HG03066 (cell line): ENCODE results near the gene WDR7.

Source experiments
- ATAC-seq: cut with Tn5 transposase; IDR thresholded peaks from one replicate; pipeline ENCODE4 v1.9.1; 2021; ENCODE audit warnings: low read depth; ENCODE audit not compliant: unreplicated experiment

Gene WDR7

GRCh38 chr18:56927786-56928185 lies 276.6 kb downstream of the WDR7 start:
- ATAC-seq, result no peak

- no peak for ATAC-seq
These were observed 278.7 kb downstream of the WDR7 start for GRCh38 chr18:56929886-56930285.

- no peak for ATAC-seq
These were observed 282.3 kb downstream of the WDR7 start for GRCh38 chr18:56933472-56933871.

- no peak for ATAC-seq
These were observed 283.0 kb downstream of the WDR7 start for GRCh38 chr18:56934131-56934530.

- no peak for ATAC-seq
These were observed 283.7 kb downstream of the WDR7 start for GRCh38 chr18:56934906-56935305.

- no peak for ATAC-seq
These were observed 284.4 kb downstream of the WDR7 start for GRCh38 chr18:56935434-56936040.

GRCh38 chr18:56936457-56936856 lies 285.3 kb downstream of the WDR7 start:
- no peak for ATAC-seq

- no peak for ATAC-seq
These were observed 286.8 kb downstream of the WDR7 start for GRCh38 chr18:56937874-56938430.

- ATAC-seq, result no peak
These were observed 294.3 kb downstream of the WDR7 start for GRCh38 chr18:56945171-56946083.

GRCh38 chr18:56947236-56947635 lies 296.1 kb downstream of the WDR7 start:
- ATAC-seq, result no peak

- no peak for ATAC-seq
These were observed 300.9 kb downstream of the WDR7 start for GRCh38 chr18:56952026-56952425.

GRCh38 chr18:56953428-56954198 lies 302.5 kb downstream of the WDR7 start:
- no peak for ATAC-seq

- ATAC-seq, result no peak
These were observed 304.3 kb downstream of the WDR7 start for GRCh38 chr18:56955490-56955889.

GRCh38 chr18:56959120-56959519 lies 308.0 kb downstream of the WDR7 start:
- no peak for ATAC-seq

GRCh38 chr18:56962322-56962721 lies 311.2 kb downstream of the WDR7 start:
- no peak for ATAC-seq

GRCh38 chr18:56967035-56967434 lies 315.9 kb downstream of the WDR7 start:
- no peak for ATAC-seq

- ATAC-seq, result no peak
These were observed 322.3 kb downstream of the WDR7 start for GRCh38 chr18:56973487-56973886.

GRCh38 chr18:56974141-56974540 lies 323.0 kb downstream of the WDR7 start:
- no peak for ATAC-seq

- ATAC-seq, result no peak
These were observed 324.1 kb downstream of the WDR7 start for GRCh38 chr18:56975276-56975675.

GRCh38 chr18:56977309-56977708 lies 326.1 kb downstream of the WDR7 start:
- no peak for ATAC-seq

- ATAC-seq, result no peak
These were observed 326.6 kb downstream of the WDR7 start for GRCh38 chr18:56977771-56978170.
